H9 (cell line): ENCODE measurements around the gene ZNF823. TPM values are rescaled to one million over a fixed set of nuclear protein-coding genes. Genes with fewer than 3 reads are reported as not detected.

ENCODE experiments used
- DNase-seq: peaks from one replicate; pipeline ENCODE4 v3.0.0-alpha.2; 2017
- H2AFZ ChIP-seq: one replicate; pipeline ENCODE4 v1.6.1; 2013; ENCODE audit warnings: mild to moderate bottlenecking, low read length, control low read depth, moderate library complexity
- H2AK5ac ChIP-seq: 2 replicates; pipeline ENCODE4 v1.6.1; 2013; ENCODE audit warnings: low read length, control low read depth, mixed read lengths; ENCODE audit not compliant: insufficient read length
- H2BK120ac ChIP-seq: one replicate; pipeline ENCODE4 v1.6.1; 2013; ENCODE audit warnings: low read depth, mild to moderate bottlenecking, low read length, control low read depth, inconsistent platforms; ENCODE audit not compliant: poor library complexity, severe bottlenecking
- H2BK12ac ChIP-seq: 2 replicates; pipeline ENCODE4 v1.6.1; 2013; ENCODE audit warnings: low read length, control low read depth, mixed read lengths, low read depth; ENCODE audit not compliant: insufficient read length
- H2BK15ac ChIP-seq: 2 replicates; pipeline ENCODE4 v1.6.1; 2013; ENCODE audit warnings: low read depth, low read length, control low read depth
- H2BK20ac ChIP-seq: one replicate; pipeline ENCODE4 v1.6.1; 2013; ENCODE audit warnings: low read depth, mild to moderate bottlenecking, low read length, control low read depth, inconsistent platforms; ENCODE audit not compliant: poor library complexity, severe bottlenecking
- H2BK5ac ChIP-seq: 2 replicates; pipeline ENCODE4 v1.6.1; 2013; ENCODE audit warnings: low read length, control low read depth, mixed read lengths; ENCODE audit not compliant: insufficient read length
- H3K14ac ChIP-seq: 2 replicates; pipeline ENCODE4 v1.6.1; 2013; ENCODE audit warnings: low read length, control low read depth; ENCODE audit not compliant: insufficient read depth
- H3K18ac ChIP-seq: 2 replicates; pipeline ENCODE4 v1.6.1; 2013; ENCODE audit warnings: low read depth, mild to moderate bottlenecking, mixed read lengths, low read length, control low read depth; ENCODE audit not compliant: insufficient read length
- H3K23ac ChIP-seq: 2 replicates; pipeline ENCODE4 v1.6.1; 2013; ENCODE audit warnings: low read length, control low read depth, mixed read lengths, low read depth; ENCODE audit not compliant: insufficient read length
- H3K23me2 ChIP-seq: 2 replicates; pipeline ENCODE4 v1.6.1; 2013; ENCODE audit warnings: low read depth, mild to moderate bottlenecking, mixed read lengths, low read length, control low read depth; ENCODE audit not compliant: insufficient read length, poor library complexity, severe bottlenecking
- H3K27ac ChIP-seq: 2 replicates; pipeline ENCODE4 v1.5.1; 2013; ENCODE audit warnings: low read length, control low read depth, mixed read lengths, low read depth; ENCODE audit not compliant: insufficient read length
- H3K27me3 ChIP-seq: 2 replicates; pipeline ENCODE4 v1.6.1; 2013; ENCODE audit warnings: low read length, control low read depth, inconsistent platforms; ENCODE audit not compliant: insufficient read depth
- H3K4ac ChIP-seq: 2 replicates; pipeline ENCODE4 v1.6.1; 2013; ENCODE audit warnings: low read depth, mild to moderate bottlenecking, control low read depth, inconsistent platforms, low read length, moderate library complexity
- H3K4me1 ChIP-seq: 2 replicates; pipeline ENCODE4 v1.6.1; 2013; ENCODE audit warnings: low read length, control low read depth, inconsistent platforms; ENCODE audit not compliant: insufficient read depth
- H3K4me2 ChIP-seq: 2 replicates; pipeline ENCODE4 v1.6.1; 2013; ENCODE audit warnings: low read length, control low read depth, mixed read lengths; ENCODE audit not compliant: insufficient read length, insufficient read depth
- H3K56ac ChIP-seq: 2 replicates; pipeline ENCODE4 v1.6.1; 2013; ENCODE audit warnings: low read depth, mild to moderate bottlenecking, mixed read lengths, low read length, control low read depth; ENCODE audit not compliant: insufficient read length
- H3K79me1 ChIP-seq: 2 replicates; pipeline ENCODE4 v1.6.1; 2013; ENCODE audit warnings: low read depth, mild to moderate bottlenecking, moderate library complexity, low read length, control low read depth, inconsistent platforms; ENCODE audit not compliant: insufficient read depth, poor library complexity, severe bottlenecking
- H3K79me2 ChIP-seq: 2 replicates; pipeline ENCODE4 v1.6.1; 2013; ENCODE audit warnings: low read length, control low read depth, inconsistent platforms; ENCODE audit not compliant: insufficient read depth
- H3K9ac ChIP-seq: 2 replicates; pipeline ENCODE4 v1.6.1; 2013; ENCODE audit warnings: low read length, control low read depth, mixed read lengths; ENCODE audit not compliant: insufficient read length; ENCODE audit errors: extremely low read depth
- H3K9me3 ChIP-seq: one replicate; pipeline ENCODE4 v1.6.1; 2013; ENCODE audit warnings: low read depth, low read length, inconsistent platforms; ENCODE audit not compliant: control insufficient read depth
- H3T11ph ChIP-seq: one replicate; pipeline ENCODE4 v1.6.1; 2013; ENCODE audit warnings: mild to moderate bottlenecking, low read length, control low read depth, inconsistent platforms
- H4K20me1 ChIP-seq: one replicate; pipeline ENCODE4 v1.6.1; 2013; ENCODE audit not compliant: control insufficient read depth, insufficient read length, insufficient read depth
- H4K5ac ChIP-seq: 2 replicates; pipeline ENCODE4 v1.6.1; 2013; ENCODE audit warnings: low read depth, mild to moderate bottlenecking, mixed read lengths, low read length, control low read depth; ENCODE audit not compliant: insufficient read length
- H4K8ac ChIP-seq: replicated peaks from 2 replicates; pipeline ENCODE4 v1.6.1; 2013; ENCODE audit warnings: low read length, control low read depth, mixed read lengths, low read depth; ENCODE audit not compliant: insufficient read length
- H4K91ac ChIP-seq: 2 replicates; pipeline ENCODE4 v1.6.1; 2013; ENCODE audit warnings: low read depth, mild to moderate bottlenecking, moderate library complexity, mixed read lengths, low read length, control low read depth; ENCODE audit not compliant: insufficient read length
- H3K27ac Mint-ChIP-seq, 3 experiments: 2 replicates in 2 of 3; 3 replicates in 1 of 3; pipeline ENCODE4 v1.8.0; 2020 to 2021; ENCODE audit warnings: mixed read lengths in 3 of 3, mild to moderate bottlenecking in 1 of 3, moderate library complexity in 1 of 3
- H3K27me3 Mint-ChIP-seq: 2 replicates; pipeline ENCODE4 v1.8.0; 2021; ENCODE audit warnings: low read depth, mild to moderate bottlenecking, moderate library complexity, mixed read lengths
- H3K36me3 Mint-ChIP-seq, 3 experiments: 2 replicates in 2 of 3; 3 replicates in 1 of 3; pipeline ENCODE4 v1.8.0; 2020 to 2021; ENCODE audit warnings: low read depth in 3 of 3, mixed read lengths in 3 of 3; ENCODE audit not compliant: insufficient read depth in 1 of 3
- H3K4me1 Mint-ChIP-seq, 2 experiments: 2 replicates each; pipeline ENCODE4 v1.8.0; 2020; ENCODE audit warnings: mixed read lengths in 2 of 2
- H3K4me3 Mint-ChIP-seq, 2 experiments: 2 replicates in 1 of 2; 3 replicates in 1 of 2; pipeline ENCODE4 v1.8.0; 2020 to 2021; ENCODE audit warnings: mild to moderate bottlenecking in 2 of 2, mixed read lengths in 2 of 2, moderate library complexity in 1 of 2
- H3K9me3 Mint-ChIP-seq, 2 experiments: 2 replicates in 1 of 2; 3 replicates in 1 of 2; pipeline ENCODE4 v1.8.0; 2020; ENCODE audit warnings: mild to moderate bottlenecking in 2 of 2, mixed read lengths in 2 of 2, moderate library complexity in 1 of 2
- CTCF ChIP-seq: fragments of 200-600 bp; sonication (generic); conservative IDR thresholded peaks from 3 replicates; pipeline ENCODE4 v1.8.0; 2021; ENCODE audit warnings: antibody characterized with exemption, mild to moderate bottlenecking
- WGBS: extraction: QIAGEN DNeasy Blood & Tissue Kit; methylation state at CpG from one replicate; pipeline ENCODE4 v1.1.7; 2013; ENCODE audit warnings: missing lambda C conversion rate, low lambda C conversion rate, mixed read lengths; ENCODE audit not compliant: insufficient read length; ENCODE audit errors: extremely low coverage; 5-methylcytosine and 5-hydroxymethylcytosine counted together
- total RNA-seq: library from RNA; stranded (reverse); gene quantifications from 2 replicates; pipeline ENCODE4 v1.2.1, GENCODE V29; 2021

The ZNF823 gene
- total RNA-seq, 1 experiment from 2014 or later: 2.5 TPM

- H2BK120ac ChIP-seq: no peak overlapping the region
- no peak overlapping the region for H3K4me2 ChIP-seq
- H2BK5ac ChIP-seq: no peak overlapping the region
- peaks cover 11% of the 10 kb centered on the region for H3K9me3 ChIP-seq
- no peak overlapping the region for H4K91ac ChIP-seq
- no peak overlapping the region for H3T11ph ChIP-seq
- TF ChIP-seq CTCF: no peak
- H3K18ac ChIP-seq: no peak overlapping the region
- Mint-ChIP-seq H3K4me1 (no peaks in the 10 kb centered on the region), H3K27ac (no peak overlapping the region), H3K9me3 (peaks cover 36 to 40% of the 10 kb centered on the region in 2 experiments), H3K36me3 (peaks cover 0 to 4% (median 0%) of the 10 kb centered on the region in 3 experiments; a peak in 1 of 7 replicates), H3K4me3 (no peak overlapping the region), H3K27me3 (peaks cover 44% of the 10 kb centered on the region)
- H2AFZ ChIP-seq: no peak overlapping the region
- H2BK15ac ChIP-seq: no peak overlapping the region
- H3K4ac ChIP-seq: no peak overlapping the region
- H3K27ac ChIP-seq: no peak overlapping the region
- H3K79me2 ChIP-seq: no peaks in the 10 kb centered on the region
- H3K14ac ChIP-seq: no peak overlapping the region
- H2BK20ac ChIP-seq: no peak overlapping the region
- DNase-seq: no peak
- no peaks in the 10 kb centered on the region for H3K4me1 ChIP-seq
- no peaks in the 10 kb centered on the region for H4K20me1 ChIP-seq
- no CpG with 5 or more reads among the region's 7 CpGs for WGBS
- no peak overlapping the region for H2BK12ac ChIP-seq
- no peak overlapping the region for H3K56ac ChIP-seq
- H3K79me1 ChIP-seq: no peaks in the 10 kb centered on the region
- H3K27me3 ChIP-seq: no peaks in the 10 kb centered on the region
- H2AK5ac ChIP-seq: no peak overlapping the region
- no peak overlapping the region for H3K9ac ChIP-seq
- H3K23ac ChIP-seq: no peak overlapping the region
- no peaks in the 10 kb centered on the region for H3K23me2 ChIP-seq
- H4K5ac ChIP-seq: no peak overlapping the region
- no peak overlapping the region for H4K8ac ChIP-seq
Observed at GRCh38 chr19:11759805-11760204, 21.1 kb upstream of the ZNF823 start.
